HepG2 (cell line): Measurements from ENCODE around the gene ARPC1A. TPM values are rescaled to one million over a fixed set of nuclear protein-coding genes. Genes with fewer than 3 reads are reported as not detected.

Experiments used
- ADNP ChIP-seq: sonication (generic); formaldehyde crosslinking; IDR thresholded peaks from 2 replicates; pipeline ENCODE4 v1.4.0; 2020; ENCODE audit warnings: missing genetic modification reagents
- ATRX ChIP-seq: sonication (generic); formaldehyde crosslinking; IDR thresholded peaks from 2 replicates; pipeline ENCODE4 v1.4.0; 2020; ENCODE audit warnings: missing genetic modification reagents, borderline replicate concordance
- FOXO1 ChIP-seq: sonication (generic); formaldehyde crosslinking; IDR thresholded peaks from 2 replicates; pipeline ENCODE4 v1.4.0; 2020; ENCODE audit warnings: missing genetic modification reagents
- HNRNPUL1 ChIP-seq: fragments of 200-400 bp; formaldehyde crosslinking; IDR thresholded peaks from 2 replicates; pipeline ENCODE4 v1.6.1; 2017; ENCODE audit warnings: low read depth, mild to moderate bottlenecking, low read length, moderate library complexity
- HOMEZ ChIP-seq: IDR thresholded peaks from 2 replicates; pipeline ENCODE4 v1.6.1; 2016; ENCODE audit warnings: low read depth
- MLLT10 ChIP-seq: sonication (generic); formaldehyde crosslinking; IDR thresholded peaks from 2 replicates; pipeline ENCODE4 v1.4.0; 2020; ENCODE audit warnings: missing genetic modification reagents
- NFYC ChIP-seq: IDR thresholded peaks from 2 replicates; pipeline ENCODE4 v1.6.1; 2016; ENCODE audit warnings: missing genetic modification reagents, missing compliant biosample characterization
- NR2F1 ChIP-seq, 2 experiments: fragments of 450-650 bp in 1 of 2; formaldehyde crosslinking in 1 of 2; IDR thresholded peaks; 2 replicates each; pipeline versions ENCODE4 v1.5.0 to v1.6.1; 2016 to 2020; ENCODE audit warnings: mild to moderate bottlenecking in 1 of 2, missing compliant biosample characterization in 1 of 2, missing genetic modification reagents in 1 of 2, moderate library complexity in 1 of 2
- REST ChIP-seq, 2 experiments: IDR thresholded peaks; 2 replicates each; pipeline ENCODE4 v1.6.1; 2011 to 2012; ENCODE audit warnings: low read length in 2 of 2, borderline replicate concordance in 1 of 2, low read depth in 1 of 2, mild to moderate bottlenecking in 1 of 2, moderate library complexity in 1 of 2
- SETDB1 ChIP-seq: sonication (generic); formaldehyde crosslinking; IDR thresholded peaks from 2 replicates; pipeline ENCODE4 v1.5.1; 2020; ENCODE audit warnings: missing genetic modification reagents, mild to moderate bottlenecking, borderline replicate concordance
- SKI ChIP-seq: fragments of 450-650 bp; IDR thresholded peaks from one replicate; pipeline ENCODE4 v1.6.1; 2018; ENCODE audit warnings: mild to moderate bottlenecking; ENCODE audit not compliant: partially characterized antibody
- TGIF2 ChIP-seq: IDR thresholded peaks from 2 replicates; pipeline ENCODE4 v1.6.1; 2016; ENCODE audit warnings: control low read depth, missing compliant biosample characterization
- ZNF230 ChIP-seq: sonication (generic); formaldehyde crosslinking; IDR thresholded peaks from 2 replicates; pipeline ENCODE4 v1.4.0; 2020; ENCODE audit warnings: mild to moderate bottlenecking, missing genetic modification reagents
- ZNF326 ChIP-seq: sonication (generic); formaldehyde crosslinking; IDR thresholded peaks from 2 replicates; pipeline ENCODE4 v1.4.0; 2020; ENCODE audit warnings: missing genetic modification reagents, borderline replicate concordance
- ZNF839 ChIP-seq: sonication (generic); formaldehyde crosslinking; IDR thresholded peaks from 2 replicates; pipeline ENCODE4 v1.4.0; 2020; ENCODE audit warnings: missing genetic modification reagents, mild to moderate bottlenecking, borderline replicate concordance
- polyA plus RNA-seq, 8 experiments: library from polyadenylated mRNA; depleted of rRNA in 3 of 8; stranded (reverse) in 7 of 8; unstranded in 1 of 8; fragments of >200 nt; fragmentation: Illumina TruSeq in 4 of 8; extraction: Trizol in 4 of 8; gene quantifications; 2 replicates each; pipeline versions ENCODE4 v1.2.1 to v1.2.3, GENCODE V29; 2011 to 2016; ENCODE audit warnings: low read depth in 4 of 8, missing spikeins in 1 of 8, mixed read lengths in 1 of 8; ENCODE audit not compliant: insufficient read depth in 1 of 8
- total RNA-seq, 5 experiments: library from RNA; depleted of rRNA; stranded (reverse); fragments of >200 nt; fragmentation: Illumina TruSeq; extraction: Trizol; gene quantifications; 2 replicates each; pipeline ENCODE4 v1.2.3, GENCODE V29; 2016; ENCODE audit warnings: low read depth in 1 of 5
- TF ChIP-seq, protein P1 (sequence below): sonication (generic); formaldehyde crosslinking; IDR thresholded peaks from 2 replicates; pipeline ENCODE4 v1.4.0; 2020; ENCODE audit warnings: missing genetic modification reagents; ENCODE audit errors: not compliant biosample characterization
- TF ChIP-seq, protein P2 (sequence below): sonication (generic); formaldehyde crosslinking; IDR thresholded peaks from 2 replicates; pipeline ENCODE4 v1.4.0; 2020; ENCODE audit warnings: missing genetic modification reagents

ARPC1A gene
- total and polyA plus RNA-seq, 2 of the 13 experiments (the other 11 are each of a cell fraction or from before 2014, with no cell fraction given) = 44.3 to 88.5 TPM

GRCh38 chr7:99325592-99326407, at the start of gene ARPC1A (continued):
- no peak for TF ChIP-seq ADNP (CRISPR knock-in tag)
- TF ChIP-seq NFYC (CRISPR knock-in tag) = peak; percentile 26; the same call in 1 of the 2 replicates
- no peak for TF ChIP-seq SETDB1
- TF ChIP-seq TGIF2 (CRISPR knock-in tag) = no peak; the same call in 1 of the 2 replicates
- TF ChIP-seq HNRNPUL1 = 0 out of 2 replicates have a peak, but pooled peaks have one; percentile 39
- TF ChIP-seq REST (IDR thresholded peaks at IDR 0.05; ENCODE audit: borderline replicate concordance in 1 of 2, low read depth in 1 of 2, low read length in 2 of 2) = peak in 1 of 2 experiments; percentile 19; a peak in 1 of 4 replicates
- TF ChIP-seq MLLT10 (CRISPR knock-in tag) = no peak
- TF ChIP-seq FOXO1 (CRISPR knock-in tag) = peak; percentile 41; the same call in 1 of the 2 replicates
- TF ChIP-seq ZNF230 (CRISPR knock-in tag) = 0 out of 2 replicates have a peak, but pooled peaks have one; percentile 60
- 0 out of 2 replicates have a peak, but pooled peaks have one; percentile 18 for TF ChIP-seq HOMEZ
- peak; percentile 61; the same call in 1 of the 2 replicates for TF ChIP-seq ZNF839 (CRISPR knock-in tag)
- TF ChIP-seq NR2F1 (CRISPR knock-in tag; IDR thresholded peaks at IDR 0.05) = no peak
- TF ChIP-seq, protein P1, sequence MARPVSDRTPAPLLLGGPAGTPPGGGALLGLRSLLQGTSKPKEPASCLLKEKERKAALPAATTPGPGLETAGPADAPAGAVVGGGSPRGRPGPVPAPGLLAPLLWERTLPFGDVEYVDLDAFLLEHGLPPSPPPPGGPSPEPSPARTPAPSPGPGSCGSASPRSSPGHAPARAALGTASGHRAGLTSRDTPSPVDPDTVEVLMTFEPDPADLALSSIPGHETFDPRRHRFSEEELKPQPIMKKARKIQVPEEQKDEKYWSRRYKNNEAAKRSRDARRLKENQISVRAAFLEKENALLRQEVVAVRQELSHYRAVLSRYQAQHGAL (CRISPR knock-in tag) = peak; percentile 92
- no peak for TF ChIP-seq ZNF326 (CRISPR knock-in tag)
- TF ChIP-seq SKI = no peak
- TF ChIP-seq, protein P2, sequence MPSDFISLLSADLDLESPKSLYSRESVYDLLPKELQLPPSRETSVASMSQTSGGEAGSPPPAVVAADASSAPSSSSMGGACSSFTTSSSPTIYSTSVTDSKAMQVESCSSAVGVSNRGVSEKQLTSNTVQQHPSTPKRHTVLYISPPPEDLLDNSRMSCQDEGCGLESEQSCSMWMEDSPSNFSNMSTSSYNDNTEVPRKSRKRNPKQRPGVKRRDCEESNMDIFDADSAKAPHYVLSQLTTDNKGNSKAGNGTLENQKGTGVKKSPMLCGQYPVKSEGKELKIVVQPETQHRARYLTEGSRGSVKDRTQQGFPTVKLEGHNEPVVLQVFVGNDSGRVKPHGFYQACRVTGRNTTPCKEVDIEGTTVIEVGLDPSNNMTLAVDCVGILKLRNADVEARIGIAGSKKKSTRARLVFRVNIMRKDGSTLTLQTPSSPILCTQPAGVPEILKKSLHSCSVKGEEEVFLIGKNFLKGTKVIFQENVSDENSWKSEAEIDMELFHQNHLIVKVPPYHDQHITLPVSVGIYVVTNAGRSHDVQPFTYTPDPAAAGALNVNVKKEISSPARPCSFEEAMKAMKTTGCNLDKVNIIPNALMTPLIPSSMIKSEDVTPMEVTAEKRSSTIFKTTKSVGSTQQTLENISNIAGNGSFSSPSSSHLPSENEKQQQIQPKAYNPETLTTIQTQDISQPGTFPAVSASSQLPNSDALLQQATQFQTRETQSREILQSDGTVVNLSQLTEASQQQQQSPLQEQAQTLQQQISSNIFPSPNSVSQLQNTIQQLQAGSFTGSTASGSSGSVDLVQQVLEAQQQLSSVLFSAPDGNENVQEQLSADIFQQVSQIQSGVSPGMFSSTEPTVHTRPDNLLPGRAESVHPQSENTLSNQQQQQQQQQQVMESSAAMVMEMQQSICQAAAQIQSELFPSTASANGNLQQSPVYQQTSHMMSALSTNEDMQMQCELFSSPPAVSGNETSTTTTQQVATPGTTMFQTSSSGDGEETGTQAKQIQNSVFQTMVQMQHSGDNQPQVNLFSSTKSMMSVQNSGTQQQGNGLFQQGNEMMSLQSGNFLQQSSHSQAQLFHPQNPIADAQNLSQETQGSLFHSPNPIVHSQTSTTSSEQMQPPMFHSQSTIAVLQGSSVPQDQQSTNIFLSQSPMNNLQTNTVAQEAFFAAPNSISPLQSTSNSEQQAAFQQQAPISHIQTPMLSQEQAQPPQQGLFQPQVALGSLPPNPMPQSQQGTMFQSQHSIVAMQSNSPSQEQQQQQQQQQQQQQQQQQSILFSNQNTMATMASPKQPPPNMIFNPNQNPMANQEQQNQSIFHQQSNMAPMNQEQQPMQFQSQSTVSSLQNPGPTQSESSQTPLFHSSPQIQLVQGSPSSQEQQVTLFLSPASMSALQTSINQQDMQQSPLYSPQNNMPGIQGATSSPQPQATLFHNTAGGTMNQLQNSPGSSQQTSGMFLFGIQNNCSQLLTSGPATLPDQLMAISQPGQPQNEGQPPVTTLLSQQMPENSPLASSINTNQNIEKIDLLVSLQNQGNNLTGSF (CRISPR knock-in tag) = 0 out of 2 replicates have a peak, but pooled peaks have one; percentile 48
- TF ChIP-seq ATRX = no peak
